22Rv1 (cell line): ENCODE data around the gene PLA2G2D.

Source experiments
- ZFX ChIP-seq: fragments of 450-650 bp; IDR thresholded peaks from 2 replicates; pipeline ENCODE4 v1.6.1; 2017; ENCODE audit warnings: antibody characterized with exemption, borderline replicate concordance
- TF ChIP-seq, protein P1 (sequence below): fragments of 450-650 bp; IDR thresholded peaks from 2 replicates; pipeline ENCODE4 v1.5.1; 2017; ENCODE audit warnings: mild to moderate bottlenecking

GRCh38 chr1:20160034-20160433, 40.7 kb upstream of the PLA2G2D start:
- TF ChIP-seq, protein P1, sequence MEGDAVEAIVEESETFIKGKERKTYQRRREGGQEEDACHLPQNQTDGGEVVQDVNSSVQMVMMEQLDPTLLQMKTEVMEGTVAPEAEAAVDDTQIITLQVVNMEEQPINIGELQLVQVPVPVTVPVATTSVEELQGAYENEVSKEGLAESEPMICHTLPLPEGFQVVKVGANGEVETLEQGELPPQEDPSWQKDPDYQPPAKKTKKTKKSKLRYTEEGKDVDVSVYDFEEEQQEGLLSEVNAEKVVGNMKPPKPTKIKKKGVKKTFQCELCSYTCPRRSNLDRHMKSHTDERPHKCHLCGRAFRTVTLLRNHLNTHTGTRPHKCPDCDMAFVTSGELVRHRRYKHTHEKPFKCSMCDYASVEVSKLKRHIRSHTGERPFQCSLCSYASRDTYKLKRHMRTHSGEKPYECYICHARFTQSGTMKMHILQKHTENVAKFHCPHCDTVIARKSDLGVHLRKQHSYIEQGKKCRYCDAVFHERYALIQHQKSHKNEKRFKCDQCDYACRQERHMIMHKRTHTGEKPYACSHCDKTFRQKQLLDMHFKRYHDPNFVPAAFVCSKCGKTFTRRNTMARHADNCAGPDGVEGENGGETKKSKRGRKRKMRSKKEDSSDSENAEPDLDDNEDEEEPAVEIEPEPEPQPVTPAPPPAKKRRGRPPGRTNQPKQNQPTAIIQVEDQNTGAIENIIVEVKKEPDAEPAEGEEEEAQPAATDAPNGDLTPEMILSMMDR, result no peak
- TF ChIP-seq ZFX, result no peak
